GM21367 (cell line): Measurements from ENCODE around the gene HMG20A.
A peak's percentile ranks its signal among the peaks of the same experiment; 100 is the strongest.

Experiments used
- ATAC-seq: cut with Tn5 transposase; IDR thresholded peaks from one replicate; pipeline ENCODE4 v1.9.1; 2021; ENCODE audit not compliant: unreplicated experiment

HMG20A gene

GRCh38 chr15:77420610-77421369 lies at the start of gene HMG20A:
Gene HMG20A, plus strand, starts transcription at chr15:77420888. Its CDS starts 37,520 bp downstream, at chr15:77458408.
- peak; percentile 33 for ATAC-seq

GRCh38 chr15:77371850-77372563 lies 48.7 kb upstream of the HMG20A start:
- ATAC-seq = no peak

- ATAC-seq = no peak
Observed at GRCh38 chr15:77373441-77373840, 47.2 kb upstream of the HMG20A start.

DNA sequence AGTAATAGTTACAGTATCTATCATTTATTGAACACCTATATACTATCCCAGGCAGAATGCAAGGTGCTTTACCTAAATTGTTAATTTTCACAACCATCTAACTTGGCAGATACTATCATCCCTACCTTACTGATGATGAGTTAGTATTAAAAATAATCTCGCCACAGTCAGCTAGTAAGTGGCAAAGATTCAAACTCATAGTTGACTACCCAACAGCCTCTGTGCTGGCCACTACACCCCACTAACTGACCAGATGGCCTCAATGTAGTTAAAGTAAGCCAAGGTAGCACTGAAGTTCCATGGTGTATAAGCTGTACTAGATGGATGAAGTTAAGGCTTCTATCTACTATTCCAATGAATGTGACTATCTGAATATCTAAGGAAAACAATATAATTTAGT lies 45.6 kb upstream of the HMG20A start:
- ATAC-seq = no peak

GRCh38 chr15:77376770-77377169 lies 43.9 kb upstream of the HMG20A start:
- ATAC-seq = no peak

DNA sequence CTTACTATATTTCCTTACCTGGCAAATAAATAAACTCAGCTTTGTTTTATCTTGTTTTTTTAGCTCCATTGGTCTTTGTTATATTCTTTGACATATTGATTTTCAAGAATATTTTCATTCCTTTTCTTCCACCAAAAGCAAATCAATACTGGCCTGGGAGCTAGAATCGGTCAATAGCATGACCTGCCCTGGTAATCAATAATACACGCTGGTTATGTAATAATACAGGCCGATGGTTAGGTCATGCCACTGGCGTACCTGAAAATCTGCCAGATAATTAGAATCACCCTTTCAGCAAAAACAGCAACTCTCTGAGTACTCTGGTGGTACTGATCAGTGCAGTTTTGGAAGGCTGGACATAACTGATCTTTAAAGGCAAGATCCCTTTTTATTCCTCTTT lies 40.7 kb upstream of the HMG20A start:
- no peak for ATAC-seq

GRCh38 chr15:77384086-77384485 lies 36.6 kb upstream of the HMG20A start:
- ATAC-seq = no peak

- no peak for ATAC-seq
Observed at GRCh38 chr15:77384589-77385359, 35.9 kb upstream of the HMG20A start.

GRCh38 chr15:77386626-77387025 lies 34.1 kb upstream of the HMG20A start:
- no peak for ATAC-seq

DNA sequence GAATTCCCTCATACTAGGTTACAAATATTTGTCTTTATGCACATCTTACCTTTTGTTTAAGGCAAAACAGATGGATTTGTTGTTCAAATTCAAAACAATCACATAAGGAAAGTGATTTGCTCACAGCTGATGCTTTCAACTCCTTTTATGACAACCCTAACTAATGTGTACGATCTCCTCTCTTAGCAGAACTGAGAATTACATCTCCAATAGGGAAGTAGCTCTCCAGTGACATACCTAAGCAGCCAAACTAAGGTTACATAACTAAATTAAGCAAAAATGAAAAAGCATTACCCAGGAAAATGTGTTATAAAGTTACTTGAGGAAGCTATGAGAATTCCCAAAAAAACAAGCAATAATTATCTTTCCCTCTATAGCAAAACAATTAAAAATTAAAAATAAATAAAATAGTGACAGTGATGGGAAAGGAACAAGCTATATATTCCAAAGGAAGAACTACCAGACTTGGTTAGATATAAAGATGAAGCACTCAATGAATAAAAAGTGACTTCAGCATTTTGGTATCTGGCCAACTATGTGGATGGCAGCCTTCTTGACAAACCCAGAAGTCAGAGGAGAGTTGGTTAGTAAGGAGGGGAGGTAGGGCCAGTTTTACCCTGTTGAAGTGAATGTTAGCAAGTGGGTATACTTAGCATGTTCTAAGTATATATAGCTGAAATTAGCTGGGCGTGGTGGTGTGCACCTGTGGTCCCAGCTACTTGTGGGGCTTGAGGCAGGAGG lies 33.2 kb upstream of the HMG20A start:
- no peak for ATAC-seq

- ATAC-seq = no peak
Observed at GRCh38 chr15:77391372-77391951, 29.2 kb upstream of the HMG20A start.

- ATAC-seq = no peak
Observed at GRCh38 chr15:77392762-77393470, 27.8 kb upstream of the HMG20A start.

GRCh38 chr15:77393471-77393840 lies 27.2 kb upstream of the HMG20A start:
- no peak for ATAC-seq

- no peak for ATAC-seq
Observed at GRCh38 chr15:77395013-77395774, 25.5 kb upstream of the HMG20A start.

DNA sequence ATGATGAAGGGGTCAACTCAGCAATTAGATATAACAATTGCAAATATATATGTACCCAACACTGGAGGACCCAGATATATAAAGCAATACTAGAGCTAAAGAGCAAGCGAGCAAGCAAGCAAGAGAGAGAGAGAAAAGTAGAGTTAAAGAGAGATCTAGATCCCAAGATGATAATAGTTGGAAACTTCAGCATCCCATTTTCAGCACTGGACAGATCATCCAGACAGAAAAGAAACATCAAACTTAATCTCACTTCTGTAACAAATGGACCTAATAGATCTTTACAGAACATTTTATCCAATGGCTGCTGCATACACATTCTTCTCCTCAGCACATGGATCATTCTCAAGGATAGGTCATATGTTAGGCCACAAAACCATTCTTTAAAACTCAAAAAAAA lies 24.0 kb upstream of the HMG20A start:
- no peak for ATAC-seq

DNA sequence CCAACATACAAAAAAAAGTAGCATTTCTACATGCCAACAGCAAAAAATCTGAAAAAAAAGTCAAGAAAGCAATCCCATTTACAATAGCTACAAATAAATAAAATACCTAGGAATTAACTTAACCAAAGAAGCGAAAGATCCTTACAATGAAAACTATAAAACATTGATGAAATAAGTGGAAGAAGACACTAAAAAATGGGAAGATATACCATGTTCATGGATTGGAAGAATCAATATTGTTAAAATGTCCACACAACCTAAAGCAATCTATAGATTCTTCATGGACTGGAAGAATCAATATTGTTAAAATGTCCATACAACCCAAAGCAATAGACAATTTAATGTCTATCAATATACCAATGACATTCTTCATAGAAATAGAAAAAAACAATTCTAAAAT lies 21.8 kb upstream of the HMG20A start:
- ATAC-seq = no peak

GRCh38 chr15:77400258-77400657 lies 20.4 kb upstream of the HMG20A start:
- no peak for ATAC-seq

GRCh38 chr15:77402740-77403379 lies 17.8 kb upstream of the HMG20A start:
- ATAC-seq = no peak
